Activated naive CD8-positive, alpha-beta T cell treated with anti-CD3 and anti-CD28 coated beads for 36 hours (primary cell): ENCODE measurements around the gene ULBP2. TPM values are rescaled to one million over a fixed set of nuclear protein-coding genes. Genes with fewer than 3 reads are reported as not detected.
"Not testable (repeated sequence)": the region's sequence is repeated elsewhere in the genome, so short reads cannot be mapped to it uniquely, and the experiment has no call there.

Experiments
- DNase-seq: peaks from one replicate; pipeline ENCODE4 v3.0.0; 2021
- H3K27ac Mint-ChIP-seq: one replicate; pipeline ENCODE4 v1.8.0; 2022; ENCODE audit warnings: mild to moderate bottlenecking, moderate library complexity, mixed read lengths
- H3K27me3 Mint-ChIP-seq: one replicate; pipeline ENCODE4 v1.8.0; 2022; ENCODE audit warnings: mild to moderate bottlenecking, mixed read lengths
- H3K36me3 Mint-ChIP-seq: one replicate; pipeline ENCODE4 v1.8.0; 2021; ENCODE audit warnings: mild to moderate bottlenecking, mixed read lengths
- H3K4me1 Mint-ChIP-seq: one replicate; pipeline ENCODE4 v1.8.0; 2021; ENCODE audit warnings: mixed read lengths
- H3K4me3 Mint-ChIP-seq: one replicate; pipeline ENCODE4 v1.8.0; 2022; ENCODE audit warnings: mild to moderate bottlenecking, moderate library complexity, mixed read lengths
- H3K9me3 Mint-ChIP-seq: one replicate; pipeline ENCODE4 v1.8.0; 2022; ENCODE audit warnings: mixed read lengths
- total RNA-seq, 2 experiments: library from RNA; stranded (reverse); gene quantifications; one replicate each; pipeline ENCODE4 v1.2.3, GENCODE V29; 2021

The ULBP2 gene
- total RNA-seq, 2 experiments from 2014 or later = 0.43 to 0.62 TPM

DNA sequence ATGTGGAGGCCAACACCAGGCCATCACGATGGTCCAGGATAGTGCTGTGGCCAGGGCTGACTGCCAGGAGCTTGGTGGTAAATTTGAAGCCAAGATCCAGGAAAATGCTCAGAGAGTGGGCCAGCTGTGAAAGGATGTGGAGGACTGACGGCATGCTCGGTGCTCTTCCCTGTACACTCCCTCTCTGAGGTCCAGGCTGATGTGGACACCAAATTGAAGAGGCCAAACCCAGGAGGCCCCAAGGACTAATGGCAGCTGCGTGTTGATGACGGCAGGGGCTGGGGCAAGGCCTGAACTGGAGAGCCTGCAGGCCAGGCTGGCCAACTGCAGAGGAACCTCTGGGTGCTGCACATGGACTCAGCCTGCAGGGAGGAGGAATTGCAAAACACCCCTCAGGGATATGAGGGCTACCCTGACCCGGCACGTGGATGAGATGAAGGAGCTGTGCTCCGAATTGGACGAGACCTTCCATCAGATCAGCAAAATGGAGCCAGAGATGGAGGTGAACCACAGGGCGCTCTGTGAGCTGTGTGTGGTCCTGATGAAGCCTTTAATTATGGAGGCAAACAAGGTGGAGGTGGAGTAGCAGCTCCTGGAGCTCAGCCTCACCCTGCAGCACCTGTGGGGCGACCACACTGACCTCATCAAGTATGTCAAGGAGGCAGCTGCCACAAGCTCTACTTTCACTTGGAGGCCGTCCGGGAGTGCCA lies 37.0 kb upstream of the ULBP2 start:
- DNase-seq = no peak

GRCh38 chr6:149905371-149905910 lies 36.4 kb upstream of the ULBP2 start:
- peaks cover 9% of the 10 kb centered on the region for H3K9me3 Mint-ChIP-seq
- no peaks in the 10 kb centered on the region for H3K4me1 Mint-ChIP-seq
- no peaks in the 10 kb centered on the region for H3K36me3 Mint-ChIP-seq
- no peak overlapping the region for H3K4me3 Mint-ChIP-seq
- no peak overlapping the region for H3K27ac Mint-ChIP-seq
- DNase-seq = no peak
- H3K27me3 Mint-ChIP-seq = peaks cover 4% of the 10 kb centered on the region

More for the DNA sequence above, 37.0 kb upstream of the ULBP2 start:
- Mint-ChIP-seq H3K27me3 (peaks cover 4% of the 10 kb centered on the region), H3K4me1 (no peaks in the 10 kb centered on the region), H3K36me3 (no peaks in the 10 kb centered on the region), H3K4me3 (no peak overlapping the region), H3K27ac (no peak overlapping the region), H3K9me3 (peaks cover 9% of the 10 kb centered on the region)

DNA sequence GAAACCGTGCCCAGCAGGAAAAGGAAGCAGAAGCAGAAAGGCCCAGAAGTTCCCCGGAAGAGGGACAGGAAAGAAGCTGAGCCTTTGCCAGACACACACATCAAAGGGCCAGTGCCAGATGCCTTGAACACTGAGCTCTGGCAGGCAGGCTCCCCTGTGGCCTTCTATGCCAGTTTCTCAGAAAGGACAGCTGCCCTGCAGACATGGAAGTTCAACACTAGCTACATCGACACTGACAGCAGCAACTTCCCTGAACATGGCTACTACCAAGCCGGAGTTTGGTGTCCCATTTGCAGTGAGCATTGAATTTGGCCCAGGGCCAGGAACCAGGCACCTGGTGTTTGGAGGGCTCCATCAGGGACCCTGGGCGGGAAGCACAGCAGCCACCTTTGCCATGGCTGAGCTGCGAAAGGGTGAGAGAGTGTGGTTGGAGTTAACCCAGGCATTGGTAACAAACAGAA lies 35.9 kb upstream of the ULBP2 start:
- no peak for DNase-seq
- H3K36me3 Mint-ChIP-seq = no peaks in the 10 kb centered on the region
- no peak overlapping the region for H3K4me3 Mint-ChIP-seq
- H3K4me1 Mint-ChIP-seq = no peaks in the 10 kb centered on the region
- H3K27me3 Mint-ChIP-seq = peaks cover 4% of the 10 kb centered on the region
- H3K9me3 Mint-ChIP-seq = peaks cover 9% of the 10 kb centered on the region
- H3K27ac Mint-ChIP-seq = no peak overlapping the region

GRCh38 chr6:149906405-149906804 lies 35.4 kb upstream of the ULBP2 start:
- no peak for DNase-seq
- no peak overlapping the region for H3K4me3 Mint-ChIP-seq
- peaks cover 7% of the 10 kb centered on the region for H3K27me3 Mint-ChIP-seq
- no peaks in the 10 kb centered on the region for H3K4me1 Mint-ChIP-seq
- H3K9me3 Mint-ChIP-seq = peaks cover 9% of the 10 kb centered on the region
- no peak overlapping the region for H3K27ac Mint-ChIP-seq
- H3K36me3 Mint-ChIP-seq = no peaks in the 10 kb centered on the region

DNA sequence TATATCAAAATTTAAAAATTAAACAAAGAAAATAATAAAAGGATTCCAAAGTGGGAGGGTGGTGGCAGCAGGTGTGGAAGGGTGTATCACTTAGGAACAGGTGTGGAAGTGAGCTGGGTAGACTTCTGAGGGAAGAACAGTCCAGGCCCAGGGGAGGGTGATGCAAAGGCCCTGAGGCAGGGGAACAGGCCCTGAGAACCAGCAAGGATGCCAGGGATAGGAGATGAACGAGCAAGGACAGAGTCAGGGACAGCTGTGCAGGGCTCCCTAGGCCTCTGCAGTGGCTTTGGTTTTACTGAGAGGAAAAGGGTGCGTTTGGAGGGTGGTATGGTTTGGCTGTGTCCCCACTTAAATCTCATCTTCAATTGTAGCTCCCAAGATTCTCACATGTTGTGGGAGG lies 34.5 kb upstream of the ULBP2 start:
- no peaks in the 10 kb centered on the region for H3K4me1 Mint-ChIP-seq
- H3K9me3 Mint-ChIP-seq = peaks cover 9% of the 10 kb centered on the region
- no peak overlapping the region for H3K4me3 Mint-ChIP-seq
- no peaks in the 10 kb centered on the region for H3K36me3 Mint-ChIP-seq
- no peak for DNase-seq
- peaks cover 11% of the 10 kb centered on the region for H3K27me3 Mint-ChIP-seq
- H3K27ac Mint-ChIP-seq = no peak overlapping the region

DNA sequence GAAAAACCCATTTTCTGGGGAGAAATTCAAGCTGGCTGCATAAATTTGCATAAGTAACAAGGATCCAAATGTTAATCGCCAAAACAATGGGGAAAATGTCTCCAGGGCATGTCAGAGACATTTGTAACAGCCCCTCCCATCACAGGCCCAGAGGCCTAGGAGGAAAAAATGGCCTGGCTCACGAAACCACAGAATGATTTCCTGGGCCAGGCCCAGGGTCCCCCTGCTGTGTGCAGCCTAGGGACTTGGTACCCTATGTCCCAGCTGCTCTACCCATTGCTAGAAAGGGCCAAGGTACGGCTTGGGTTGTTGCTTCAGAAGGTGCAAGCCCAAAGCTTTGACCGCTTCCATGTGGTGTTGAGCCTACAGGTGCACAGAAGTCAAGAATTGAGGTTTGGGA lies 33.3 kb upstream of the ULBP2 start:
- H3K4me3 Mint-ChIP-seq, H3K27ac Mint-ChIP-seq, H3K4me1 Mint-ChIP-seq, H3K36me3 Mint-ChIP-seq, DNase-seq, H3K27me3 Mint-ChIP-seq, H3K9me3 Mint-ChIP-seq: not testable (repeated sequence)

GRCh38 chr6:149909701-149910470 lies 31.9 kb upstream of the ULBP2 start:
- peaks cover 7% of the 10 kb centered on the region for H3K27me3 Mint-ChIP-seq
- H3K4me3 Mint-ChIP-seq = no peak overlapping the region
- H3K27ac Mint-ChIP-seq = no peak overlapping the region
- no peak for DNase-seq
- no peaks in the 10 kb centered on the region for H3K4me1 Mint-ChIP-seq
- H3K9me3 Mint-ChIP-seq = peaks cover 9% of the 10 kb centered on the region
- no peaks in the 10 kb centered on the region for H3K36me3 Mint-ChIP-seq

- Mint-ChIP-seq H3K36me3 (no peaks in the 10 kb centered on the region), H3K4me1 (no peaks in the 10 kb centered on the region), H3K9me3 (peaks cover 9% of the 10 kb centered on the region), H3K4me3 (no peak overlapping the region), H3K27me3 (peaks cover 7% of the 10 kb centered on the region), H3K27ac (no peak overlapping the region)
- no peak for DNase-seq
Observed at GRCh38 chr6:149910721-149911151, 31.1 kb upstream of the ULBP2 start.

DNA sequence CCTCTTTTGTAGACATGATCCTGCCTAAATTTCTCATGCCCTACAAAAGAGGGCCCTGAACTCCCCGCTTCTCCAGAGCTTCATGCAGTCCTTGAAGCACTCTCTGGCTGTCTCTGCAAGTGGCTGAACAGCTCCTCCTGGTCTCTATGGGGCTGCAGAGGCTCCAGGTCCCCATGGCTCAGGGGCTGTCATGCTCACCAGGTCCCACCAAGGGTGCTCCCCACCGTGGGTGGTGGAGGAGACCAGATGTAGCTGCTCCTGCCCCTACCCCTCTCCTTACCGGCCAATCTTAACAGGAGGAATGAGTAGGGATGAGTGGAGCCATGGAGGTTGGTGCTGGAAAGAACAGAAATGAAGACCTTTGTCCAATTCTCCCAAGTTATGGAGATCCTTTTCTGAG lies 29.1 kb upstream of the ULBP2 start:
- H3K9me3 Mint-ChIP-seq, H3K27me3 Mint-ChIP-seq: not testable (repeated sequence)

GRCh38 chr6:149913085-149913484 lies 28.7 kb upstream of the ULBP2 start:
- peaks cover 7% of the 10 kb centered on the region for H3K27me3 Mint-ChIP-seq
- H3K27ac Mint-ChIP-seq = no peak overlapping the region
- H3K9me3 Mint-ChIP-seq = peaks cover 7% of the 10 kb centered on the region
- peaks cover 2% of the 10 kb centered on the region for H3K4me1 Mint-ChIP-seq
- no peak for DNase-seq
- no peaks in the 10 kb centered on the region for H3K36me3 Mint-ChIP-seq
- no peak overlapping the region for H3K4me3 Mint-ChIP-seq

More for the DNA sequence above, 29.1 kb upstream of the ULBP2 start:
- not testable (repeated sequence) for H3K4me3 Mint-ChIP-seq, H3K36me3 Mint-ChIP-seq, DNase-seq, H3K4me1 Mint-ChIP-seq, H3K27ac Mint-ChIP-seq

GRCh38 chr6:149913540-149914240 lies 28.1 kb upstream of the ULBP2 start:
- Mint-ChIP-seq H3K27me3 (peaks cover 11% of the 10 kb centered on the region), H3K36me3 (no peaks in the 10 kb centered on the region), H3K4me1 (peaks cover 2% of the 10 kb centered on the region), H3K4me3 (no peak overlapping the region), H3K9me3 (peaks cover 4% of the 10 kb centered on the region), H3K27ac (no peak overlapping the region)
- DNase-seq = no peak

DNA sequence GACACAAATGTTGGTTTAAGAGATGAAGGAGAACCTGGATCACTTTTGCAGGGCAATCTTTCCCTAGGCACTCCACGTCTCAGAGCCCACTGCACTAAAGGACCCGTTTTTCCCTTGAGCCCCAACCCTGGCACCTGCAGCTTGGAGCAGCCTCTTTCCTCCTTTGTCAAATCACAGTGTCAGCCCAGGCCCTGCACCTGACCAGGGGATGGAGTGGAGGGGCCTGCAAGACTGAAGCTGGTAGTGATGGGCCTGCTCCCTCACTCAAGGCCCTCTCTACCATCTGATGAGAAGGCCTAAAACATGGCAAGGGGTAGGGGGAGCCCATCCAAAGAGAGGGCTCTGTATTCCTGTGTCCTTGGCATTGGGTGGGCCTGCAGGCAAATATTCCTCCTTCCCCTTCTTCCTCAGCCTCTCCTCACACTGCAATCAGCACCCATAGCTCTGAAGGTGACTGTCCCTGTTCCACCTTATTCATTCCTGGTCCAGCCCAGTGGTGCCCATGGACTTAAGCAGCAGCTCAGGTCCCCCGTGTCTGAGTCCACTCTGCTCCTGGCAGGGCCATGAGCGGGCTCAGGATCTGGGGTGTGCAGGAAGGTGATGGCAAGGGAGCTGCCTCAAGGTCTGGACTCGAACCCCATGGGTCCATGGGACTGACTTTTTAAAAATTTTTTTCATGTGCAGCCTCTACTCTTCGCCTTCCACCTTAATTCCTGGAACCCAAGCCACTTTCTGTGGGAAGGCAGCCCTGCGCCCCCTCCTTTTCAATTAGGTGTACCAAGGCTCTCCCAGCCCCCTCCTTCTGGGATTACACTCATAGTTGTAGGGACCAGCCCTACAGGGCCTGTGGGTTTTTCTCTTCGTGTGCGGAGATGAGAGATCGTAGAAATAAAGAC lies 25.6 kb upstream of the ULBP2 start:
- Mint-ChIP-seq H3K27me3 (peaks cover 26% of the 10 kb centered on the region), H3K27ac (no peak overlapping the region), H3K4me3 (no peak overlapping the region), H3K36me3 (no peaks in the 10 kb centered on the region), H3K4me1 (peaks cover 2% of the 10 kb centered on the region), H3K9me3 (no peaks in the 10 kb centered on the region)
- DNase-seq = no peak

GRCh38 chr6:149917679-149918078 lies 24.1 kb upstream of the ULBP2 start:
- Mint-ChIP-seq H3K27me3 (peaks cover 33% of the 10 kb centered on the region), H3K4me3 (no peak overlapping the region), H3K27ac (no peak overlapping the region), H3K36me3 (no peaks in the 10 kb centered on the region), H3K4me1 (peaks cover 2% of the 10 kb centered on the region), H3K9me3 (no peaks in the 10 kb centered on the region)
- DNase-seq = no peak

DNA sequence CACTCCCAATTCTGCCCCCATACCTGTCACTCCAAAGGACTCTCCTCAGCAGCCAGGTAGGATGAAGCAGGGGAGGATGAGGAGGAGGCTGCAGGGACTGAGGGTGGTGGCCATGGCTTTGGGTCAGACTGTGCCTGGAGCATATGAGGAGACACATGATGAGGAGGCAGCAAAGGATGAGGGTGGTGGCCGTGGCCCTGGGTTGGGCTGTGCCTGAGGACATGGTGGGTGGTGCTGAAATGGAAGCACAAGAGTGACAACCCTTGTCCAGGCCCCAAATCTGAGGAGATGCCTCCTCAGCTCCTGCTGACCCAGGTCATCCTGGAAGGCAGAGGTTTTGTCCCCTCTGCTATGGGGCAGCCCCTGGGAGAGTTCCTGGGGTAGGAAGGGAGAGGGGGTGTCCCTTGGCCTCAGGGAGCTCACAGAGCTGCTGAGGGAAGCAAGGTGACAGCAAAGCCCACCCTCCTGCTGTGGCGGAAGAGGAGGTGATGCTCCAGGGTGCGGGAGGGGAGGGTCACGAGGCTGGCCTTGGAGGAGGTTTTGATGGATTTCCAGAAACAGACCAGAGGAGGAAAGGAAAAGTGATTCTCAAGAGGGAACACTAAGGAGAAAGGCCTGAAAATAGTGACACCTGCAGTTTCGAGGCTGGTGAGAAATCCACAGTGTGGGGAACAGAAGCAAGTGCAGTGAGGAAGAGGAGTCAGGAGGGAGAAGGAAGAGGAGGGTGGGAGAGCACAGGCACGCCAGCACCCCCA lies 23.5 kb upstream of the ULBP2 start:
- DNase-seq = no peak
- Mint-ChIP-seq H3K4me1 (peaks cover 7% of the 10 kb centered on the region), H3K36me3 (no peaks in the 10 kb centered on the region), H3K4me3 (no peak overlapping the region), H3K27ac (no peak overlapping the region), H3K9me3 (no peaks in the 10 kb centered on the region), H3K27me3 (peaks cover 39% of the 10 kb centered on the region)
